CD4-positive, alpha-beta T cell treated with Interleukin-21 for 1 hour (primary cell): ENCODE measurements around the gene STEAP3.

ENCODE experiments used
- DNase-seq: peaks from one replicate; pipeline ENCODE4 v3.0.0-alpha.2; 2020

Gene STEAP3

DNA sequence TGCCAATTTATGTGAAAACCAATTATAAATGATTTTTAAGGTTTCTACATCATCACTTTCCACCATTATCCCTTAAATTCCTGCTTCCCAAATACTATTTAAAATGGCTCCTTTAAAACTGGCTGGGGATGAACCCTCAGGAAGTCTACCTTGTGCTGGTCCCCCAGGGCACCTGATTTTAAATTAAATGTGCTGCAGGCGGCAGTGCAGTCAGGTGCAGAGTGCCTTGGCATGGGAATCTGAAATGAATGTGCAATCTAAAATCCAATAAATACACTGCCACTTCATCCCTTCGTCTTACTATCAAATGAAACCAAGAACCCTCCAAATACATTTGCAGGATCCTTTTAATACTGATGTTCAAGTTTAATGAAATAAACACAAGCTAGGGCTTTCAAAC is 81.2 kb downstream of the STEAP3 start:
- DNase-seq: no peak

DNA sequence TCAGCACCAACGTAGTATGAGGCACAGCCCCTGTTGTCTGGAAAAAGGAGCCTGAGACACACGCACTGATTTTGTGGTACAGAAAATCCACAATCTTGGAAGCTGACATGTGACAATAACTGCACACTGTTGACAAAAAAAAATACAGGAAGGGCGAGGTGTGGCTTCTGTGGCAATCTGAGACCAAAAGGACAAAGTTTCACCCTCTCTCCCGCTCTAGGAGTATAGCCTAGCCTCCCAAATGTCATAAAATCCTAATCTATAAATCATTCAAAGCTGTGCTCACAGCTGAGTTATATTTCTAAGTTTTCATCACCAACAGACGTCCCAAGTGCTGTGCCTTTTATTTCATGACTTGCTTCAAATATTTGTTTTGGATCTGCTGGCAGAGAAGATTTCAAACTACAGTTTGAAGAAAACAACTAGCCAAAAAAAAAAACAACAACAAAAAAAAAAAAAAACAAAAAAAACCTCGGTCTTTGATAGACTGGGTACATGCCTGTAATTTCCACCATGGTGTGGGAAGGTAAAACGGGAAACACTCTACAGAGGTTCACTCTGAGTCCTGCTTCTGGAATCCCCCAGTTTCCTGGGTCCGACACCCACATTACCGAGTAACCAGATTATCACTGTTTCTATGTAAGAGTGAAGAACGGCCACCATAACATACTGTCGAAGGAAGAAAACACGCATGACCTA is 82.0 kb downstream of the STEAP3 start:
- DNase-seq: no peak

DNA sequence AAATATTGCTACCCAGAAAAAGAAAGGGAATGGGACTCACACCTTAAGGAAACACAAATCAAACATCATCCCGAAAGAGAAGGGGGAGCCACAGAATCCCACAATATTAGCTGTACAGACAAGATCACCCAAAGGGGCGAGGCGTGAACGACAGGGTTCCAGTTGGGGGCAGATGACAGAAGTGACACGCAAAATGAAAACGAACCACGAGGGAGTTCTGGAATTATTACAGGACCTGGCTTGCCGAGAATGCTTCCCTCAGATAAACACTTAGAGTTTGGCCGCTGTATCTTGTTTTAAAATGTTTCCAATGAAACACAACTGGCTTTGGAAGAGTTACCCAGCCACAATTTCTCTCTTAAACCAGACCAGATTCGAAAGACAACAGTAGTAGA is 82.6 kb downstream of the STEAP3 start:
- no peak for DNase-seq

DNA sequence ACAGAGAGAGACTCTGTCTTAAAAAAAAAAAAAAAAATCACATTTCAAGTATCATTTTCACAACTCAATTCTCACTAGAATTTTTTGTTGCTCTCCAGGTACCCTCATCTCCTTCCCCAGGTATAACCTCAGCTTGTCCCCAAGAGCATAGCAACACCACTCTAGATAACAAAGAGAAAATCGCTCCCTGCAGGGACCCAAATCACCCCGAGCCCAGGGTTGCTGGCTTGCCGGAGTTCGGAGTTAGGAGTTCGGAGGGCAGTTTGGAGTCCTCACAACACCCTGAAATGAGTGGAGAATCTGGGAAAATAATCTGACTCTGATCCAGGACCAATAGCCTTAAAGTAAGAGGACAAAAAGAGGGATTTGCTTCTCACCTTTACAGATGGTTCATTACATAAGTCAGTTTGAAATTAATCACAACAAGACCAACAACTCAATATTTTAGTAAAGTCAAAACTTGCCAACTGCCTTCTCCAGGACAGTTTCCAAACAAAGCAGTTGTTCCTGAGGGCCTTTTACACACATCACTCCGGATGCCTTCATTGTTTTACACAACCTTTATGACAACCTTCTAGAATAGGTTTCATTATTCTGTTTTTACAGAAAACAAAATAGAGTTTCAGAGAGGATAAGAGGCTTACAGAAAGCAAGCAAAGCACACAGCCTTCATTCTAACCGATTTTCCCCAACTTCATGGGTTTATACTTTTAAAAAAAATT is 83.9 kb downstream of the STEAP3 start:
- DNase-seq: no peak

DNA sequence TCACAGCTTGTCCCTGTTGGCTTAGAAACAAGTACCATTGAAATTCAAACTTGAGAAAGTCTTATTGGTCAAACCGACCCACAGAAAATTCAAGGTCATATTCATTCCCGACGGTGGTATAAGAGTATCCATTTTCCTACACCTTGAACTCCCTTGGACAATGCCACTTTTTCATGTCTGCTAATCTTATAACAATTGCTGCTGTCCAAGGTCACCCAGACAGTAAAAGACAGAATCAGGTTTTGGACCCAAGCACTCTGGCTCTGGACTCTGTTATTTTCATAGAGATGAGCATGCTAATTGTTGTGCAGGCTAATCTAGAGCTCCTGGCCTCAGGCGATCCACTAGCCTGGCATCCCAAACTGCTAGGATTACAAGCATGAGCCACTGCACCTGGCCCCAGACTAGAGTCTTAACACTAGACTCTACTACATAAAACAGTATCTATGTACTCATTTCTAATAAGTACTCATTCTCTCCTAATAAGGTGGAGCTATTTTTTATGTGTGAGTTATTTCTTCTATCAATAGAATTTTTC is 85.2 kb downstream of the STEAP3 start:
- DNase-seq: no peak

DNA sequence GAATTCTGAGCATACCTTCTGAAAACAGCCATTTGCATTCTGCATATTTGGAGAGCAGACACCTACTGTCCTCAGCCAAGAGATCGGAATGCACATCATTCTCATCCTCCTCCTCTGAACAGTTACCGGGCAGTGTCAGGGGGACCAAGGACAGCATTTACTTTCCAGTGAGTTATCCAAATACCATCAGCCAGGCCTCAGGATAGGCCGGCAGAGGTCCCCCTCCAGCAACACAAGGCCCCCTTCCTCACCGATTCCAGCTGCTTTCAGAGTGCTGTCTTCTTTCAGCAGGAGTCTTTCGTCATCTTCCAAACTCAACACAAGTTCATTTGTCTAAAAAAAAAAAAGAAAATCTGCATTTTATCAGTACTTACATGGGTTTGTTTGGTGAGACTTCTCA is 87.7 kb downstream of the STEAP3 start:
- no peak for DNase-seq

DNA sequence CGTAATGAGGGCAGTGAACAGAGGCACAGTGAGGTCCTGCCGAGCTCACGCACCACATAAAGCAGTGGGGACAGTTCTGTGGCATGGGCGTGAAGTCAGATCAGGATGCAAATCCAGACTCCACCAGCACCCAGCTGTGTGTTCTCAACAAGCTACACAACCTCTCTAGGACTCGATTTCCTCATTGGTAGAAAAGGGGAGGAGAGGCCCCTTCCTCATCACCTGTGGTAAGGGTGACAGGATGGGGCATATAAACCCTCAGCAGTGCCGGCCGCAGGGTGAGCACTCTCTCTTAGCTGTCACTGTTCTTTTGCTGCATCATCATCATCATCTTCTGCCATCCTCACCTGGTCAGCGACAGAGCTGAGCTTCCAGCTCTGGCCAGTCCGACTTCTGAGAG is 88.2 kb downstream of the STEAP3 start:
- no peak for DNase-seq
